OCI-LY3 (cell line): ENCODE results near the gene HMSD.

Experiments
- CTCF ChIP-seq: fragments of 200-600, 300-600 bp; sonication (generic); IDR thresholded peaks from 2 replicates; pipeline ENCODE4 v1.5.1; 2014; ENCODE audit warnings: antibody characterized with exemption, low read length, low read depth
- EZH2phosphoT487 ChIP-seq: fragments of 200-600 bp; shearing (Covaris generic); IDR thresholded peaks from 2 replicates; pipeline ENCODE4 v1.6.1; 2018; ENCODE audit warnings: antibody characterized with exemption, mixed run types, low read depth

GRCh38 chr18:63970809-63971205 is 21.7 kb downstream of the HMSD start:
- no peak for TF ChIP-seq CTCF
- no peak for TF ChIP-seq EZH2phosphoT487
